MM.1S (cell line): ENCODE measurements around the gene ZNF335.

Experiments used
- EZH2 ChIP-seq: fragments of 300-600 bp; sonication (generic); optimal IDR thresholded peaks from 2 replicates; pipeline ENCODE3; 2017; ENCODE audit warnings: low read depth, mild to moderate bottlenecking, antibody characterized with exemption, low read length, mixed read lengths
- EZH2phosphoT487 ChIP-seq: fragments of 300-600 bp; sonication (generic); IDR thresholded peaks from 2 replicates; pipeline ENCODE4 v1.6.1; 2018; ENCODE audit warnings: antibody characterized with exemption, low read length
- TF ChIP-seq, protein P1 (sequence below): fragments of 300-600 bp; sonication (generic); IDR thresholded peaks from 2 replicates; pipeline ENCODE4 v1.5.1; 2016; ENCODE audit warnings: antibody characterized with exemption, low read length, mixed read lengths

DNA sequence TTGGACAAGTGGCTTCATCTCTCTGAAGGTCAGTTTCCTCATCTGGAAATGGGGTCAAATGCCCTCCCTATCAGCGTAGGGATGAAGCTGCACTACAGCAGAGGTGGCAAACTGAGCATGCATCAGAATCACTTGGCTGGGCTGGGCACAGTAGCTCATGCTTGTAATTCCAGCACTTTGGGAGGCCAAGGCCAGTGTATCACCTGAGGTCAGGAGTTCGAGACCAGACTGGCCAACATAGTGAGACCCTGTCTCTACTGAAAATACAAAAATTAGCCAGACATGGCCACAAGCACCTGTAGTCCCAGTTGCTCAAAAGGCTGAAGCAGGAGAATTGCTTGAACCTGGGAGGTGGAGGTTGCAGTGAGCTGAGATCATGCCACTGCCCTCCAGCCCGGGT is 30.0 kb upstream of the ZNF335 start:
- TF ChIP-seq, protein P1, sequence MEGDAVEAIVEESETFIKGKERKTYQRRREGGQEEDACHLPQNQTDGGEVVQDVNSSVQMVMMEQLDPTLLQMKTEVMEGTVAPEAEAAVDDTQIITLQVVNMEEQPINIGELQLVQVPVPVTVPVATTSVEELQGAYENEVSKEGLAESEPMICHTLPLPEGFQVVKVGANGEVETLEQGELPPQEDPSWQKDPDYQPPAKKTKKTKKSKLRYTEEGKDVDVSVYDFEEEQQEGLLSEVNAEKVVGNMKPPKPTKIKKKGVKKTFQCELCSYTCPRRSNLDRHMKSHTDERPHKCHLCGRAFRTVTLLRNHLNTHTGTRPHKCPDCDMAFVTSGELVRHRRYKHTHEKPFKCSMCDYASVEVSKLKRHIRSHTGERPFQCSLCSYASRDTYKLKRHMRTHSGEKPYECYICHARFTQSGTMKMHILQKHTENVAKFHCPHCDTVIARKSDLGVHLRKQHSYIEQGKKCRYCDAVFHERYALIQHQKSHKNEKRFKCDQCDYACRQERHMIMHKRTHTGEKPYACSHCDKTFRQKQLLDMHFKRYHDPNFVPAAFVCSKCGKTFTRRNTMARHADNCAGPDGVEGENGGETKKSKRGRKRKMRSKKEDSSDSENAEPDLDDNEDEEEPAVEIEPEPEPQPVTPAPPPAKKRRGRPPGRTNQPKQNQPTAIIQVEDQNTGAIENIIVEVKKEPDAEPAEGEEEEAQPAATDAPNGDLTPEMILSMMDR = no peak
- no peak for TF ChIP-seq EZH2
- TF ChIP-seq EZH2phosphoT487 = no peak
